PC-3 (cell line): ENCODE measurements around the gene CELF2.

Experiments
- EZH2 ChIP-seq: fragments of 300-600 bp; sonication (generic); IDR thresholded peaks from one replicate; pipeline ENCODE4 v1.6.1; 2017; ENCODE audit warnings: antibody characterized with exemption, mild to moderate bottlenecking, low read length; ENCODE audit not compliant: unreplicated experiment
- EZH2phosphoT487 ChIP-seq: fragments of 300-600 bp; sonication (generic); IDR thresholded peaks from 2 replicates; pipeline ENCODE4 v1.6.1; 2018; ENCODE audit warnings: mild to moderate bottlenecking, antibody characterized with exemption, low read length, borderline replicate concordance
- TF ChIP-seq, protein P1 (sequence below): fragments of 300-600 bp; sonication (generic); conservative IDR thresholded peaks from 2 replicates; pipeline ENCODE4 v1.5.1; 2017; ENCODE audit warnings: antibody characterized with exemption, low read depth, mild to moderate bottlenecking, low read length

- TF ChIP-seq, protein P1, sequence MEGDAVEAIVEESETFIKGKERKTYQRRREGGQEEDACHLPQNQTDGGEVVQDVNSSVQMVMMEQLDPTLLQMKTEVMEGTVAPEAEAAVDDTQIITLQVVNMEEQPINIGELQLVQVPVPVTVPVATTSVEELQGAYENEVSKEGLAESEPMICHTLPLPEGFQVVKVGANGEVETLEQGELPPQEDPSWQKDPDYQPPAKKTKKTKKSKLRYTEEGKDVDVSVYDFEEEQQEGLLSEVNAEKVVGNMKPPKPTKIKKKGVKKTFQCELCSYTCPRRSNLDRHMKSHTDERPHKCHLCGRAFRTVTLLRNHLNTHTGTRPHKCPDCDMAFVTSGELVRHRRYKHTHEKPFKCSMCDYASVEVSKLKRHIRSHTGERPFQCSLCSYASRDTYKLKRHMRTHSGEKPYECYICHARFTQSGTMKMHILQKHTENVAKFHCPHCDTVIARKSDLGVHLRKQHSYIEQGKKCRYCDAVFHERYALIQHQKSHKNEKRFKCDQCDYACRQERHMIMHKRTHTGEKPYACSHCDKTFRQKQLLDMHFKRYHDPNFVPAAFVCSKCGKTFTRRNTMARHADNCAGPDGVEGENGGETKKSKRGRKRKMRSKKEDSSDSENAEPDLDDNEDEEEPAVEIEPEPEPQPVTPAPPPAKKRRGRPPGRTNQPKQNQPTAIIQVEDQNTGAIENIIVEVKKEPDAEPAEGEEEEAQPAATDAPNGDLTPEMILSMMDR = no peak
- no peak for TF ChIP-seq EZH2
- no peak for TF ChIP-seq EZH2phosphoT487
Measured at GRCh38 chr10:11240641-11241040, 223.0 kb downstream of the CELF2 start.
